ENCODE measurements around the gene ZNF524.

Gene ZNF524

DNA sequence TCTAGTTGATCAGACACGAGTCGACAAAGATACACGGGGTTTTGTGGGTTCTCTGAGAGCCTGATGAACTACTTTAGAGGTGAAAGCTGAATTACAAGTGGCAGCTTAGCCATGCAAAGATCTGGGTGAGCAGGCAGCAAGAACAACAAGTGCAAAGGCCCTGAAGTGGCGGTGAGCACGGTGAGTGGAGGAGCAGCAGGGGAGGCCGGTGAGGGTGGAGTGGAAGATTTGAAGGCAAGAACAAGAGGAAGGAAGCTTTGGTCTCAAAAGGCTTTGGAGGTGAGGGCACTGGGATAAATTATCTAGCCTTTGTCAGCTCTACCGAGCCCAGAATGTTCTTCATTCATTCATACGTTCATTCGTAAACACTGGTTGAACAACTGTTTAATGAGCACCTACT, 6.7 kb downstream of the ZNF524 start:
- TF ChIP-seq, protein P1, sequence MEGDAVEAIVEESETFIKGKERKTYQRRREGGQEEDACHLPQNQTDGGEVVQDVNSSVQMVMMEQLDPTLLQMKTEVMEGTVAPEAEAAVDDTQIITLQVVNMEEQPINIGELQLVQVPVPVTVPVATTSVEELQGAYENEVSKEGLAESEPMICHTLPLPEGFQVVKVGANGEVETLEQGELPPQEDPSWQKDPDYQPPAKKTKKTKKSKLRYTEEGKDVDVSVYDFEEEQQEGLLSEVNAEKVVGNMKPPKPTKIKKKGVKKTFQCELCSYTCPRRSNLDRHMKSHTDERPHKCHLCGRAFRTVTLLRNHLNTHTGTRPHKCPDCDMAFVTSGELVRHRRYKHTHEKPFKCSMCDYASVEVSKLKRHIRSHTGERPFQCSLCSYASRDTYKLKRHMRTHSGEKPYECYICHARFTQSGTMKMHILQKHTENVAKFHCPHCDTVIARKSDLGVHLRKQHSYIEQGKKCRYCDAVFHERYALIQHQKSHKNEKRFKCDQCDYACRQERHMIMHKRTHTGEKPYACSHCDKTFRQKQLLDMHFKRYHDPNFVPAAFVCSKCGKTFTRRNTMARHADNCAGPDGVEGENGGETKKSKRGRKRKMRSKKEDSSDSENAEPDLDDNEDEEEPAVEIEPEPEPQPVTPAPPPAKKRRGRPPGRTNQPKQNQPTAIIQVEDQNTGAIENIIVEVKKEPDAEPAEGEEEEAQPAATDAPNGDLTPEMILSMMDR (IDR thresholded peaks at IDR 0.05; ENCODE audit: low read depth, low read length) = no peak
- no peak for TF ChIP-seq EZH2phosphoT487 (IDR thresholded peaks at IDR 0.05; ENCODE audit: low read depth)
- Histone ChIP-seq H3K9ac (ENCODE audit: low read length) (peak overlapping the region; percentile 97), H3K9me3 (ENCODE audit: insufficient read depth, low read length) (no peaks in the 10 kb centered on the region), H3K4me3 (ENCODE audit: low read length) (peak overlapping the region; percentile 91), H3K27ac (ENCODE audit: low read length) (no peak overlapping the region), H3K4me1 (ENCODE audit: low read length) (peaks cover 24% of the 10 kb centered on the region), H4K20me1 (ENCODE audit: insufficient read depth, low read length) (no peaks in the 10 kb centered on the region), H2AFZ (ENCODE audit: low read depth, low read length) (no peak overlapping the region), H3K4me2 (ENCODE audit: low read length) (peak overlapping the region; percentile 95), H3K27me3 (ENCODE audit: low read depth, low read length) (no peaks in the 10 kb centered on the region), H3K36me3 (replicated peaks; ENCODE audit: low read depth, low read length) (peaks cover 28% of the 10 kb centered on the region), H3K79me2 (ENCODE audit: low read length) (peaks cover 55% of the 10 kb centered on the region)

DNA sequence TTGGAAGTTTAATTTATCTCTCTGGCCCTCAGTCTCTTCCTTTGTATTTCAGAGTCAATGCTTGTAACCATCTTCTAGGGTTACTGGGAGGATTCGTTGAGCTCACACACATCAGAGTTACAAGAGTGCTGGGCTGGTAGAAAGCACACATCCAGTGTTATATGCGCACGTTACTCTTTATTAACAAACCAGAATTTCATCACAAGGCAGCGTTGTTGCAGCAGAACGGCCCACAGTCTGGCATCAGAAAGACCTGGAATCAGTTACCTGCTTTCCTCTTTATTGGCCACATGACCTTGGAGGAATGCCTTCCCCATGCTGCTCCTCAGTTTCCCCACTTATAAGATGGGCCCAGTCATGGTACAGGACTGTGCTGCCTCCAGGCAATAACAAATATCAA, 9.2 kb downstream of the ZNF524 start:
- TF ChIP-seq, protein P1 (IDR thresholded peaks at IDR 0.05; ENCODE audit: low read depth, low read length) = no peak
- TF ChIP-seq EZH2phosphoT487 (IDR thresholded peaks at IDR 0.05; ENCODE audit: low read depth) = no peak
- Histone ChIP-seq H3K27me3 (ENCODE audit: low read depth, low read length) (no peaks in the 10 kb centered on the region), H3K4me1 (ENCODE audit: low read length) (peaks cover 37% of the 10 kb centered on the region), H3K79me2 (ENCODE audit: low read length) (peaks cover 64% of the 10 kb centered on the region), H3K27ac (ENCODE audit: low read length) (no peak overlapping the region), H3K9ac (ENCODE audit: low read length) (no peak overlapping the region), H4K20me1 (ENCODE audit: insufficient read depth, low read length) (peaks cover 5% of the 10 kb centered on the region), H3K4me2 (ENCODE audit: low read length) (no peak overlapping the region), H2AFZ (ENCODE audit: low read depth, low read length) (no peak overlapping the region), H3K4me3 (ENCODE audit: low read length) (no peak overlapping the region), H3K36me3 (replicated peaks; ENCODE audit: low read depth, low read length) (peaks cover 28% of the 10 kb centered on the region), H3K9me3 (ENCODE audit: insufficient read depth, low read length) (no peaks in the 10 kb centered on the region)

DNA sequence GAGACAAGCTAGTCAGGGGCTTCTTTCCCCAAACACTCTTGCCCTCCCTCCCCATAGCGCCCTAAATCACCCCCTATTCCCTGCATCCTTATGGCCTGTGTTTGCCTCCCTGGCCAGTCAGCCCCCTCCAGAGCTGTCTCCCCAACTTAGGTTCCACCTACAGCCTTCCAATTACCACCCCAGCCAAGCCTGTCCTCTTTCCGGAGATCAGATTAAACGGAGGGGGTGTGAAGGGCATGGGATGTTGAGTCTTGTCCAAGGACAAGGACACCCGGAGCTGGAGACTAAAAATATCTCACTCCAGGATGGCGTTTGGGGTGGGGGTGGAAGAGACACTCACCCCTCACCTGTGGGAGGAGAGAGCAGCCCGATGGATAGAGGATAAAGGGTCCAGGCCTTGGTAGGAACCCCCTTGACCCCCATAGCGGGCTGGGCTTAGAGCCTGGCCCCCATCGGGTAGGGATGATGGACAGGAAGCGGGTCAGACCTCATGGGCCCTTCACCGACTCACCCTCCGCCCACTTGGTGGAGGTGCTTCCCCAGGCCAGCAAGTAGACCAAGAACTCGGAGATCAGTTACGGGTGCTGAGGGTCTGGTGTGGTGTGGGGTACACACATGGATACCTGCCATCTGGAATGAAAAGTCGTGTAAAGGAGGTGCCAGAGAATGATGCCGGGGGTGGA, 11.4 kb downstream of the ZNF524 start:
- Histone ChIP-seq H3K36me3 (replicated peaks; ENCODE audit: low read depth, low read length) (peaks cover 44% of the 10 kb centered on the region), H3K79me2 (ENCODE audit: low read length) (peaks cover 55% of the 10 kb centered on the region), H3K27ac (ENCODE audit: low read length) (peak overlapping the region; percentile 88), H3K27me3 (ENCODE audit: low read depth, low read length) (no peaks in the 10 kb centered on the region), H3K9ac (ENCODE audit: low read length) (peak overlapping the region; percentile 49), H3K9me3 (ENCODE audit: insufficient read depth, low read length) (no peaks in the 10 kb centered on the region), H3K4me1 (ENCODE audit: low read length) (peaks cover 29% of the 10 kb centered on the region), H2AFZ (ENCODE audit: low read depth, low read length) (no peak overlapping the region), H3K4me3 (ENCODE audit: low read length) (peak overlapping the region; percentile 59), H4K20me1 (ENCODE audit: insufficient read depth, low read length) (peaks cover 5% of the 10 kb centered on the region), H3K4me2 (ENCODE audit: low read length) (peak overlapping the region; percentile 86)
- TF ChIP-seq, protein P1 (IDR thresholded peaks at IDR 0.05; ENCODE audit: low read depth, low read length) = no peak
- TF ChIP-seq EZH2phosphoT487 (IDR thresholded peaks at IDR 0.05; ENCODE audit: low read depth) = no peak

DNA sequence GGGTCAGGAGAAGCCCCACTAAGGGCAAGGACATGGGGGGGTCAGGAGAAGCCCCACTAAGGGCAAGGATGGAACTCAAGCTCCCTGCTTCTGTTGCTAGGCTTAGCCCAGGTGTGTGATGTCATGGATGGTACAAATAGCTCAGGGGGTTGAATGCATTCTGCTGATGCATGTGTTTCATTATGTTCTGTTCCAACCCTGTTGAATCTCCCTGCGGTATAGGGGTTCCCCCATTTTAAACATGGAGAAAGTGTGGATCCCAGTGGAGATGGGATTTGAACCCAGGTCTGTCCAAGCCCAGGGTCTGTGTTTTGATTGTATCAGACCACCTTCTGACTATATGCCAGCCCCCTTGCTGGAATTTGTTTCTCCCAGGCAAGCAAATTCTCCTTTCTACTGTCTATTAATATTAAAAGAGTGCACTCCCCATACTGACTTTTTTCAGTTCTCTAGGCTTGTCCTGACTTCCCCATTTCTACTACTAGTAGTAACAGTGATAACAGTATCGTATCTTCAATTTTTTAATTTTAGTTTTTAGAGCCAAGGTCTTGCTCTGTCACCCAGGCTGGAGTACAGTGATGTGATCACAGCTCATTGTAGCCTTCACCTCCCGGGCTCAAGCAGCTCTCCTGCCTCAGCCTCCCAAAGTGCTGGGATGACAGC, 12.0 kb downstream of the ZNF524 start:
- peaks cover 48% of the 10 kb centered on the region for H3K79me2 ChIP-seq (ENCODE audit: low read length)
- peaks cover 5% of the 10 kb centered on the region for H4K20me1 ChIP-seq (ENCODE audit: insufficient read depth, low read length)
- TF ChIP-seq EZH2phosphoT487 (IDR thresholded peaks at IDR 0.05; ENCODE audit: low read depth) = no peak
- TF ChIP-seq, protein P1 (IDR thresholded peaks at IDR 0.05; ENCODE audit: low read depth, low read length) = no peak
- peaks cover 23% of the 10 kb centered on the region for H3K4me1 ChIP-seq (ENCODE audit: low read length)
- peak overlapping the region; percentile 49 for H3K9ac ChIP-seq (ENCODE audit: low read length)
- H2AFZ ChIP-seq (ENCODE audit: low read depth, low read length) = no peak overlapping the region
- H3K4me3 ChIP-seq (ENCODE audit: low read length) = peak overlapping the region; percentile 59
- H3K9me3 ChIP-seq (ENCODE audit: insufficient read depth, low read length) = no peaks in the 10 kb centered on the region
- peak overlapping the region; percentile 88 for H3K27ac ChIP-seq (ENCODE audit: low read length)
- H3K27me3 ChIP-seq (ENCODE audit: low read depth, low read length) = no peaks in the 10 kb centered on the region
- H3K4me2 ChIP-seq (ENCODE audit: low read length) = peak overlapping the region; percentile 86
- peaks cover 40% of the 10 kb centered on the region for H3K36me3 ChIP-seq (replicated peaks; ENCODE audit: low read depth, low read length)

All from OCI-LY3 (cell line).